Thoracic aorta (tissue), 2 donors: Measurements from ENCODE around the gene TNN. TPM values are rescaled to one million over a fixed set of nuclear protein-coding genes. Genes with fewer than 3 reads are reported as not detected.

ENCODE experiments used
- ATAC-seq: fragments of 150-250 bp; one replicate; pipeline ENCODE4 v1.8.0; 2017; ENCODE audit warnings: low read depth; ENCODE audit not compliant: insufficient number of reproducible peaks, low FRiP score
- DNase-seq: peaks from one replicate; pipeline ENCODE4 v3.0.0-alpha.2; 2020; ENCODE audit warnings: low spot score
- H3K27ac ChIP-seq, 2 donors: fragments of 200-600 bp; sonication (generic); 1 replicate in 1 of 2; 2 replicates in 1 of 2; pipeline ENCODE4 v1.5.1; 2016; ENCODE audit warnings: mild to moderate bottlenecking in 2 of 2, moderate library complexity in 2 of 2
- H3K27me3 ChIP-seq: fragments of 200-600 bp; sonication (generic); replicated peaks from 2 replicates; pipeline ENCODE4 v1.6.0; 2016; ENCODE audit warnings: mild to moderate bottlenecking; ENCODE audit not compliant: insufficient read depth
- H3K36me3 ChIP-seq: fragments of 200-600 bp; sonication (generic); one replicate; pipeline ENCODE4 v1.5.1; 2016
- H3K4me1 ChIP-seq, 2 donors: fragments of 200-600 bp; sonication (generic); 1 replicate in 1 of 2; 2 replicates in 1 of 2; pipeline versions ENCODE4 v1.5.1 to v1.6.0; 2016; ENCODE audit warnings: low read depth in 2 of 2, mild to moderate bottlenecking in 1 of 2; ENCODE audit not compliant: control insufficient read depth in 1 of 2
- H3K4me3 ChIP-seq: fragments of 200-600 bp; sonication (generic); 2 replicates; pipeline ENCODE4 v1.5.1; 2016; ENCODE audit warnings: mild to moderate bottlenecking
- H3K9me3 ChIP-seq: fragments of 200-600 bp; sonication (generic); 2 replicates; pipeline ENCODE4 v1.5.1; 2016
- total RNA-seq, 2 donors: library from RNA; depleted of rRNA; stranded (reverse); fragments of >200 nt; gene quantifications; one replicate each; pipeline versions ENCODE4 v1.1.0 to v1.2.3, GENCODE V29; 2016
- TF ChIP-seq, protein P1 (sequence below): fragments of 200-600 bp; sonication (generic); IDR thresholded peaks from one replicate; pipeline ENCODE4 v1.5.1; 2019; ENCODE audit warnings: antibody characterized with exemption

Gene TNN
- total RNA-seq, 2 donors from 2014 or later, result not detected

- Histone ChIP-seq H3K4me3 (no peak overlapping the region), H3K4me1 (peaks cover 0 to 17% of the 10 kb centered on the region in 2 donors), H3K27ac (no peak overlapping the region), H3K9me3 (no peaks in the 10 kb centered on the region), H3K36me3 (no peaks in the 10 kb centered on the region), H3K27me3 (no peaks in the 10 kb centered on the region)
- ATAC-seq (no peak), DNase-seq (no peak)
- TF ChIP-seq, protein P1, sequence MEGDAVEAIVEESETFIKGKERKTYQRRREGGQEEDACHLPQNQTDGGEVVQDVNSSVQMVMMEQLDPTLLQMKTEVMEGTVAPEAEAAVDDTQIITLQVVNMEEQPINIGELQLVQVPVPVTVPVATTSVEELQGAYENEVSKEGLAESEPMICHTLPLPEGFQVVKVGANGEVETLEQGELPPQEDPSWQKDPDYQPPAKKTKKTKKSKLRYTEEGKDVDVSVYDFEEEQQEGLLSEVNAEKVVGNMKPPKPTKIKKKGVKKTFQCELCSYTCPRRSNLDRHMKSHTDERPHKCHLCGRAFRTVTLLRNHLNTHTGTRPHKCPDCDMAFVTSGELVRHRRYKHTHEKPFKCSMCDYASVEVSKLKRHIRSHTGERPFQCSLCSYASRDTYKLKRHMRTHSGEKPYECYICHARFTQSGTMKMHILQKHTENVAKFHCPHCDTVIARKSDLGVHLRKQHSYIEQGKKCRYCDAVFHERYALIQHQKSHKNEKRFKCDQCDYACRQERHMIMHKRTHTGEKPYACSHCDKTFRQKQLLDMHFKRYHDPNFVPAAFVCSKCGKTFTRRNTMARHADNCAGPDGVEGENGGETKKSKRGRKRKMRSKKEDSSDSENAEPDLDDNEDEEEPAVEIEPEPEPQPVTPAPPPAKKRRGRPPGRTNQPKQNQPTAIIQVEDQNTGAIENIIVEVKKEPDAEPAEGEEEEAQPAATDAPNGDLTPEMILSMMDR, result no peak
These were observed 64.8 kb downstream of the TNN start for GRCh38 chr1:175132436-175132835.

- TF ChIP-seq, protein P1, result no peak
- Histone ChIP-seq H3K4me3 (no peak overlapping the region), H3K36me3 (no peaks in the 10 kb centered on the region), H3K9me3 (no peaks in the 10 kb centered on the region), H3K27me3 (no peaks in the 10 kb centered on the region), H3K4me1 (peaks cover 0 to 17% of the 10 kb centered on the region in 2 donors), H3K27ac (no peak overlapping the region)
- ATAC-seq (no peak), DNase-seq (no peak)
These were observed 66.2 kb downstream of the TNN start for GRCh38 chr1:175133673-175134435.

DNA sequence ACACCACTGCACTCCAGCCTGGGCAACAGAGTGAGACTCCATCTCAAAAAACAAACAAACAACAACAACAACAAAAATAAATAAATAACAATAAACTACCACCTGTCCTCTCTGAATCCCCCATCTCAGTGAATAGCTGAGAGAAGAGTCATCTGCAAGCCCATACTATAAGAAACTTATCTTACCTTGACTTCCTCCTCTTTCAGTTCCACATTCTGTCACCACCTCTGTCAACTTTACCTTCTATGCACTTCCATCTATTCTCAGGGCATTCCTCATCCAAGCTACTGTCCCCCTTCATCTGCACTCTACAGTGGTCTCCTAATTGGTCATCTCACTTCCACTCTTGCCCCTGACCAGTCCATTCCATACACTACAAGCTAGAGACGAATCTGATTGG is 66.9 kb downstream of the TNN start:
- Histone ChIP-seq H3K4me1 (peaks cover 0 to 17% of the 10 kb centered on the region in 2 donors), H3K9me3 (no peaks in the 10 kb centered on the region), H3K27ac (no peak overlapping the region), H3K27me3 (no peaks in the 10 kb centered on the region), H3K36me3 (no peaks in the 10 kb centered on the region), H3K4me3 (no peak overlapping the region)
- DNase-seq (no peak), ATAC-seq (no peak)
- TF ChIP-seq, protein P1, result no peak

- H3K4me1 ChIP-seq, result peaks cover 0 to 17% of the 10 kb centered on the region in 2 donors
These were observed 68.6 kb downstream of the TNN start for GRCh38 chr1:175136246-175136645.

DNA sequence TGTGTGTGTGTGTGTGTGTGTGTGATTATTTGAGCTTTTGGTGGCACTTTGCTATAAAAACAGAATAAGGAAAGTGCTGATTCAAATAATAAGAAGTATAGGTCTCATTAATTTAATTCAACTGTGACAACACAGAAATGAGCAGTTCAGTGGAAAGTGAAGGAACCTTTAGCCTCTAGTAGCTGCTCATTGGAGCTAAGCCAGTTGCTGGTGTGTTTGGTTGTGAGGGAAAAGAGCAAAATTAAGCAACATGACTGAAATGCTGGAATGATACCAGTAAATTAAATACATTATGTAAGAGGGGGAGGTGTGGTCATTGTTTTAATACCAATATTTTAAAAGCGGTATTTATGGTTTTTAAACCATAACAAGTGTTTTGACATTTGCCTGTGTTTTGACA is 69.7 kb downstream of the TNN start:
- TF ChIP-seq, protein P1, result no peak
- Histone ChIP-seq H3K9me3 (no peaks in the 10 kb centered on the region), H3K27ac (no peak overlapping the region), H3K4me3 (no peak overlapping the region), H3K4me1 (peaks cover 0 to 11% of the 10 kb centered on the region in 2 donors), H3K27me3 (no peaks in the 10 kb centered on the region), H3K36me3 (no peaks in the 10 kb centered on the region)
- no peak for DNase-seq
- ATAC-seq, result no peak

More at GRCh38 chr1:175136246-175136645, 68.6 kb downstream of the TNN start:
- TF ChIP-seq, protein P1, result no peak
- no peak for DNase-seq
- no peak overlapping the region for H3K27ac ChIP-seq
- no peaks in the 10 kb centered on the region for H3K36me3 ChIP-seq
- H3K27me3 ChIP-seq, result no peaks in the 10 kb centered on the region
- H3K9me3 ChIP-seq, result no peaks in the 10 kb centered on the region
- no peak for ATAC-seq
- no peak overlapping the region for H3K4me3 ChIP-seq
